Measurements from ENCODE around the gene MAPK4.

DNA sequence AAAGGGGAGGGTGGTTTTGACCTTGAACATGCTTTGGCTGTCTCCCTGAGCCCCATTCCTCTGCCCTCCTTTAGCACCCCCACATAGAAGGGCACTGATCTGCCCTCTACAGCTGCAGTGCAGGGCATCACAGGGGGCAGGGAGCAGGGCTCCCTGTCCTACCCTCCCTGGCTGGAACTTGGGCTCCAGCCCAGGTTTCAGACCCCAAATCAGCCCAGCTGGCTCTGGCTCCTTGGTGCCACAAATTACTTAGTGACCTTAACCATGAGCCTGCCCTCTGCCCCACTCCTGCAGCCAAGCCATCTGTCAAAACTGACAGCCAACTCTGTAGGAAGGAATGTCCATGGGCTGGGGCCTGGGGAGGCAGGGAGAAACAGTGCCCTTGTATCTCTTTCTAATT, 105.6 kb downstream of the MAPK4 start:
- TF ChIP-seq POLR2AphosphoS5 (IDR thresholded peaks at IDR 0.05; ENCODE audit: borderline replicate concordance, low read depth, low read length) (no peak), EZH2 (IDR thresholded peaks at IDR 0.05) (no peak)

Measured in SK-N-MC (cell line).